Tibial artery (tissue), 4 donors: ENCODE measurements around the gene TRIP12.

Experiments
- DNase-seq, 2 donors: peaks; one replicate each; pipeline ENCODE4 v3.0.0-alpha.2; 2019
- H3K27ac ChIP-seq, 2 donors: fragments of 200-600 bp; sonication (generic) in 1 of 2; 1 replicate in 1 of 2; 2 replicates in 1 of 2; pipeline ENCODE4 v1.5.1; 2018 to 2019; ENCODE audit warnings: mild to moderate bottlenecking in 1 of 2
- H3K27me3 ChIP-seq, 2 donors: fragments of 200-600 bp; sonication (generic) in 1 of 2; one replicate each; pipeline versions ENCODE4 v1.5.1 to v1.6.0; 2016 to 2019
- H3K36me3 ChIP-seq, 3 donors: fragments of 200-600 bp; sonication (generic) in 2 of 3; one replicate each; pipeline ENCODE4 v1.5.1; 2016 to 2019; ENCODE audit warnings: mild to moderate bottlenecking in 2 of 3
- H3K4me1 ChIP-seq, 4 donors: fragments of 200-600 bp; sonication (generic) in 2 of 4; 1 replicate in 3 of 4; 2 replicates in 1 of 4; pipeline ENCODE4 v1.5.1; 2016 to 2019
- H3K4me3 ChIP-seq, 2 donors: fragments of 200-600 bp; sonication (generic) in 1 of 2; 1 replicate in 1 of 2; 2 replicates in 1 of 2; pipeline ENCODE4 v1.5.1; 2018 to 2019; ENCODE audit warnings: mild to moderate bottlenecking in 2 of 2
- H3K9me3 ChIP-seq, 3 donors: fragments of 200-600 bp; sonication (generic) in 1 of 3; one replicate each; pipeline ENCODE4 v1.5.1; 2016 to 2019
- CTCF ChIP-seq, 2 experiments: fragments of 200-600 bp in 1 of 2; fragments of 450-650 bp in 1 of 2; IDR thresholded peaks; one replicate each; pipeline ENCODE4 v1.5.1; 2017 to 2019; ENCODE audit warnings: antibody characterized with exemption in 2 of 2, mild to moderate bottlenecking in 1 of 2, moderate library complexity in 1 of 2
- intact Hi-C: fragments of 100-400 bp; cut with DNase I; formaldehyde crosslinking; loops from one replicate; pipeline ENCODE4 v1.15.0; 2023; ENCODE audit warnings: low total_unique reads

Gene TRIP12

GRCh38 chr2:229884775-229885699, 36.8 kb downstream of the TRIP12 start:
- intact Hi-C loops: no loop called here
- Histone ChIP-seq H3K9me3 (no peaks in the 10 kb centered on the region), H3K27me3 (no peaks in the 10 kb centered on the region), H3K27ac (no peak overlapping the region), H3K36me3 (no peaks in the 10 kb centered on the region), H3K4me1 (peaks cover 0 to 51% (median 9%) of the 10 kb centered on the region in 4 donors), H3K4me3 (no peak overlapping the region)
- no peak for TF ChIP-seq CTCF (IDR thresholded peaks at IDR 0.05)
- DNase-seq: no peak

- no peak overlapping the region for H3K27ac ChIP-seq
- H3K9me3 ChIP-seq: no peaks in the 10 kb centered on the region
- H3K27me3 ChIP-seq: no peaks in the 10 kb centered on the region
- DNase-seq: no peak
- TF ChIP-seq CTCF (IDR thresholded peaks at IDR 0.05): no peak
- H3K4me1 ChIP-seq: peaks cover 0 to 51% (median 7%) of the 10 kb centered on the region in 4 donors
- intact Hi-C loops: no loop called here
- peaks cover 15 to 20% (median 18%) of the 10 kb centered on the region in 3 donors for H3K36me3 ChIP-seq
- no peak overlapping the region for H3K4me3 ChIP-seq
These were observed 39.2 kb downstream of the TRIP12 start for GRCh38 chr2:229882583-229882982.

- H3K36me3 ChIP-seq: peaks cover 18 to 33% (median 31%) of the 10 kb centered on the region in 3 donors
- intact Hi-C loops: no loop called here
- H3K27me3 ChIP-seq: no peaks in the 10 kb centered on the region
- DNase-seq: no peak
- no peaks in the 10 kb centered on the region for H3K9me3 ChIP-seq
- TF ChIP-seq CTCF (IDR thresholded peaks at IDR 0.05): no peak
- peaks cover 0 to 38% (median 6%) of the 10 kb centered on the region in 4 donors for H3K4me1 ChIP-seq
- no peak overlapping the region for H3K4me3 ChIP-seq
- H3K27ac ChIP-seq: no peak overlapping the region
These were observed 40.8 kb downstream of the TRIP12 start for GRCh38 chr2:229880892-229881586.

- Histone ChIP-seq H3K4me1 (peaks cover 0 to 27% (median 3%) of the 10 kb centered on the region in 4 donors), H3K27me3 (no peaks in the 10 kb centered on the region), H3K36me3 (peaks cover 18 to 38% (median 33%) of the 10 kb centered on the region in 3 donors), H3K9me3 (no peaks in the 10 kb centered on the region), H3K27ac (no peak overlapping the region), H3K4me3 (no peak overlapping the region)
- no peak for TF ChIP-seq CTCF (IDR thresholded peaks at IDR 0.05)
- no peak for DNase-seq
- intact Hi-C loops: no loop called here
These were observed 42.4 kb downstream of the TRIP12 start for GRCh38 chr2:229879191-229879950.

- no peaks in the 10 kb centered on the region for H3K9me3 ChIP-seq
- no peak overlapping the region for H3K27ac ChIP-seq
- intact Hi-C loops: no loop called here
- peaks cover 18 to 43% (median 38%) of the 10 kb centered on the region in 3 donors for H3K36me3 ChIP-seq
- H3K4me3 ChIP-seq: no peak overlapping the region
- no peak for TF ChIP-seq CTCF (IDR thresholded peaks at IDR 0.05)
- H3K4me1 ChIP-seq: peaks cover 0 to 29% (median 8%) of the 10 kb centered on the region in 4 donors
- DNase-seq: no peak
- H3K27me3 ChIP-seq: no peaks in the 10 kb centered on the region
These were observed 46.3 kb downstream of the TRIP12 start for GRCh38 chr2:229875549-229875948.
